Measurements from ENCODE around the gene CDS1. TPM values are rescaled to one million over a fixed set of nuclear protein-coding genes. Genes with fewer than 3 reads are reported as not detected.

Gene CDS1
- total and polyA plus RNA-seq, 10 of the 15 experiments (the other 5 are each of a cell fraction or from before 2014, with no cell fraction given): 0.03 TPM; not detected in 8

DNA sequence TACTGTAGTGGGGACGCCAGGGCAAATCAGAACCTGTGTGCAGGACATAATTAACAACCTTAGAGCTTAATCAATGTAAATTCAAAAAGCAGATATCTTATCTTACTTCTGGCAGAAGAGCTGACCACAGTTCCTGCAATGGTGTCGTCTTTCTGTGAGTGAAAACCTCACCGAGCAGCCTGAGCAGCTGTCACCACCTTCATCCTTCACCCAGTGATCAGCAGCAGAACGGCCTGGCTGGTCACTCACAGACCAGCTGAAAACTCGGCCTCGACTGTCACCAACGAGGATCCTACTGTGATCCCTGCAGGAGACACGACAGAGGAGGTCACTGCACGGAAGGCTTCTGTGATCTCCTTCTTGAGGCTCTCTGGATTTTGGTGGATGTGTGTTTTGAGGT, 94.2 kb downstream of the CDS1 start:
- BruUV-seq (replicated peaks): no TSS peak
- ChIA-PET CTCF (no interaction called here), POLR2A (no interaction called here), RAD21 (ENCODE audit: unreplicated experiment) (no interaction called here), SMC1A (ENCODE audit: uncharacterized antibody, unreplicated experiment) (no interaction called here)
- Histone ChIP-seq H2AFZ (ENCODE audit: control insufficient read depth, low read depth, low read length) (no peak overlapping the region), H3K36me3 (ENCODE audit: control insufficient read depth in 2 of 2, insufficient read depth in 2 of 2, low read length in 1 of 2) (no peaks in the 10 kb centered on the region), H3K4me1 (ENCODE audit: control insufficient read depth, insufficient read depth, low read length) (no peaks in the 10 kb centered on the region), H3K4me2 (ENCODE audit: control insufficient read depth, insufficient read depth) (no peak overlapping the region), H3K9me3 (replicated peaks; ENCODE audit: control insufficient read depth, insufficient read depth, low read length) (no peaks in the 10 kb centered on the region), H3K27me3 (replicated peaks in 1 of 2; ENCODE audit: control insufficient read depth in 2 of 2, insufficient read depth in 2 of 2, low read length in 1 of 2) (no peaks in the 10 kb centered on the region; a peak in 1 of 4 replicates), H3K4me3 (no peak overlapping the region), H3K27ac (ENCODE audit: control insufficient read depth, insufficient read depth) (no peak overlapping the region), H3K9ac (ENCODE audit: control insufficient read depth, insufficient read depth, low read length) (no peak overlapping the region), H4K20me1 (ENCODE audit: control insufficient read depth, insufficient read depth) (no peaks in the 10 kb centered on the region), H3K79me2 (ENCODE audit: control insufficient read depth, insufficient read depth, low read length) (no peaks in the 10 kb centered on the region)
- FAIRE-seq: no peak
- 8% methylated on average over 9 of the region's 9 CpGs for WGBS (ENCODE audit: insufficient coverage, insufficient replicate concordance, low lambda C conversion rate, missing lambda C conversion rate)
- intact Hi-C loops (cut with micrococcal nuclease; ENCODE audit: unreplicated experiment): no loop called here
- in situ Hi-C loops (cut with MboI): no loop called here
- no peak for DNase-seq (ENCODE audit: low read depth, low spot score)
- no peak for ATAC-seq
- TF ChIP-seq KDM1A (IDR thresholded peaks at IDR 0.05; ENCODE audit: borderline replicate concordance): no peak
- TF ChIP-seq SMAD1 (IDR thresholded peaks at IDR 0.05; ENCODE audit: low read depth, partially characterized antibody): no peak
- no peak for TF ChIP-seq MYB (IDR thresholded peaks at IDR 0.05; ENCODE audit: borderline replicate concordance, low read depth, low read length)
- TF ChIP-seq, protein P1, sequence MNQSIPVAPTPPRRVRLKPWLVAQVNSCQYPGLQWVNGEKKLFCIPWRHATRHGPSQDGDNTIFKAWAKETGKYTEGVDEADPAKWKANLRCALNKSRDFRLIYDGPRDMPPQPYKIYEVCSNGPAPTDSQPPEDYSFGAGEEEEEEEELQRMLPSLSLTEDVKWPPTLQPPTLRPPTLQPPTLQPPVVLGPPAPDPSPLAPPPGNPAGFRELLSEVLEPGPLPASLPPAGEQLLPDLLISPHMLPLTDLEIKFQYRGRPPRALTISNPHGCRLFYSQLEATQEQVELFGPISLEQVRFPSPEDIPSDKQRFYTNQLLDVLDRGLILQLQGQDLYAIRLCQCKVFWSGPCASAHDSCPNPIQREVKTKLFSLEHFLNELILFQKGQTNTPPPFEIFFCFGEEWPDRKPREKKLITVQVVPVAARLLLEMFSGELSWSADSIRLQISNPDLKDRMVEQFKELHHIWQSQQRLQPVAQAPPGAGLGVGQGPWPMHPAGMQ (IDR thresholded peaks at IDR 0.05; ENCODE audit: borderline replicate concordance): no peak
- TF ChIP-seq ZNF274 (IDR thresholded peaks at IDR 0.05; ENCODE audit: insufficient read depth, insufficient read length): no peak
- no peak for TF ChIP-seq SP1 (IDR thresholded peaks at IDR 0.05; ENCODE audit: low read depth, low read length)
- TF ChIP-seq, protein P2, sequence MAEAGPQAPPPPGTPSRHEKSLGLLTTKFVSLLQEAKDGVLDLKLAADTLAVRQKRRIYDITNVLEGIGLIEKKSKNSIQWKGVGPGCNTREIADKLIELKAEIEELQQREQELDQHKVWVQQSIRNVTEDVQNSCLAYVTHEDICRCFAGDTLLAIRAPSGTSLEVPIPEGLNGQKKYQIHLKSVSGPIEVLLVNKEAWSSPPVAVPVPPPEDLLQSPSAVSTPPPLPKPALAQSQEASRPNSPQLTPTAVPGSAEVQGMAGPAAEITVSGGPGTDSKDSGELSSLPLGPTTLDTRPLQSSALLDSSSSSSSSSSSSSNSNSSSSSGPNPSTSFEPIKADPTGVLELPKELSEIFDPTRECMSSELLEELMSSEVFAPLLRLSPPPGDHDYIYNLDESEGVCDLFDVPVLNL (IDR thresholded peaks at IDR 0.05; ENCODE audit: low read depth, low read length): no peak
- TF ChIP-seq, protein P3, sequence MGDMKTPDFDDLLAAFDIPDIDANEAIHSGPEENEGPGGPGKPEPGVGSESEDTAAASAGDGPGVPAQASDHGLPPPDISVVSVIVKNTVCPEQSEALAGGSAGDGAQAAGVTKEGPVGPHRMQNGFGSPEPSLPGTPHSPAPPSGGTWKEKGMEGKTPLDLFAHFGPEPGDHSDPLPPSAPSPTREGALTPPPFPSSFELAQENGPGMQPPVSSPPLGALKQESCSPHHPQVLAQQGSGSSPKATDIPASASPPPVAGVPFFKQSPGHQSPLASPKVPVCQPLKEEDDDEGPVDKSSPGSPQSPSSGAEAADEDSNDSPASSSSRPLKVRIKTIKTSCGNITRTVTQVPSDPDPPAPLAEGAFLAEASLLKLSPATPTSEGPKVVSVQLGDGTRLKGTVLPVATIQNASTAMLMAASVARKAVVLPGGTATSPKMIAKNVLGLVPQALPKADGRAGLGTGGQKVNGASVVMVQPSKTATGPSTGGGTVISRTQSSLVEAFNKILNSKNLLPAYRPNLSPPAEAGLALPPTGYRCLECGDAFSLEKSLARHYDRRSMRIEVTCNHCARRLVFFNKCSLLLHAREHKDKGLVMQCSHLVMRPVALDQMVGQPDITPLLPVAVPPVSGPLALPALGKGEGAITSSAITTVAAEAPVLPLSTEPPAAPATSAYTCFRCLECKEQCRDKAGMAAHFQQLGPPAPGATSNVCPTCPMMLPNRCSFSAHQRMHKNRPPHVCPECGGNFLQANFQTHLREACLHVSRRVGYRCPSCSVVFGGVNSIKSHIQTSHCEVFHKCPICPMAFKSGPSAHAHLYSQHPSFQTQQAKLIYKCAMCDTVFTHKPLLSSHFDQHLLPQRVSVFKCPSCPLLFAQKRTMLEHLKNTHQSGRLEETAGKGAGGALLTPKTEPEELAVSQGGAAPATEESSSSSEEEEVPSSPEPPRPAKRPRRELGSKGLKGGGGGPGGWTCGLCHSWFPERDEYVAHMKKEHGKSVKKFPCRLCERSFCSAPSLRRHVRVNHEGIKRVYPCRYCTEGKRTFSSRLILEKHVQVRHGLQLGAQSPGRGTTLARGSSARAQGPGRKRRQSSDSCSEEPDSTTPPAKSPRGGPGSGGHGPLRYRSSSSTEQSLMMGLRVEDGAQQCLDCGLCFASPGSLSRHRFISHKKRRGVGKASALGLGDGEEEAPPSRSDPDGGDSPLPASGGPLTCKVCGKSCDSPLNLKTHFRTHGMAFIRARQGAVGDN (IDR thresholded peaks at IDR 0.05): no peak
- TF ChIP-seq BMI1 (IDR thresholded peaks at IDR 0.05; ENCODE audit: borderline replicate concordance): no peak
- no peak for TF ChIP-seq POLR2A (IDR thresholded peaks at IDR 0.05; ENCODE audit: low read depth, low read length)
- TF ChIP-seq MXI1 (IDR thresholded peaks at IDR 0.05; ENCODE audit: low read depth, low read length): no peak
- no peak for TF ChIP-seq NFYB (IDR thresholded peaks at IDR 0.05; ENCODE audit: insufficient read depth, low read depth, low read length)
- no peak for TF ChIP-seq CBFB (IDR thresholded peaks at IDR 0.05; ENCODE audit: low read depth)
- no peak for TF ChIP-seq ZNF217 (IDR thresholded peaks at IDR 0.05)
- TF ChIP-seq SRF (IDR thresholded peaks at IDR 0.05; ENCODE audit: low read depth in 2 of 2, low read length in 2 of 2): no peak
- TF ChIP-seq TAF1 (IDR thresholded peaks at IDR 0.05; ENCODE audit: borderline replicate concordance, low read depth, low read length): no peak
- TF ChIP-seq SUPT20H (IDR thresholded peaks at IDR 0.05; ENCODE audit: borderline replicate concordance, control insufficient read depth, low read depth, low read length): no peak
- TF ChIP-seq, protein P4, sequence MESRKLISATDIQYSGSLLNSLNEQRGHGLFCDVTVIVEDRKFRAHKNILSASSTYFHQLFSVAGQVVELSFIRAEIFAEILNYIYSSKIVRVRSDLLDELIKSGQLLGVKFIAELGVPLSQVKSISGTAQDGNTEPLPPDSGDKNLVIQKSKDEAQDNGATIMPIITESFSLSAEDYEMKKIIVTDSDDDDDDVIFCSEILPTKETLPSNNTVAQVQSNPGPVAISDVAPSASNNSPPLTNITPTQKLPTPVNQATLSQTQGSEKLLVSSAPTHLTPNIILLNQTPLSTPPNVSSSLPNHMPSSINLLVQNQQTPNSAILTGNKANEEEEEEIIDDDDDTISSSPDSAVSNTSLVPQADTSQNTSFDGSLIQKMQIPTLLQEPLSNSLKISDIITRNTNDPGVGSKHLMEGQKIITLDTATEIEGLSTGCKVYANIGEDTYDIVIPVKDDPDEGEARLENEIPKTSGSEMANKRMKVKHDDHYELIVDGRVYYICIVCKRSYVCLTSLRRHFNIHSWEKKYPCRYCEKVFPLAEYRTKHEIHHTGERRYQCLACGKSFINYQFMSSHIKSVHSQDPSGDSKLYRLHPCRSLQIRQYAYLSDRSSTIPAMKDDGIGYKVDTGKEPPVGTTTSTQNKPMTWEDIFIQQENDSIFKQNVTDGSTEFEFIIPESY (IDR thresholded peaks at IDR 0.05): no peak
- TF ChIP-seq POU2F2 (IDR thresholded peaks at IDR 0.05; ENCODE audit: borderline replicate concordance, low read depth, low read length): no peak
